ENCODE measurements around the gene SVIP.

- no peak for TF ChIP-seq POLR2AphosphoS5 (IDR thresholded peaks at IDR 0.05; ENCODE audit: low read depth, low read length)
- TF ChIP-seq CTCF (IDR thresholded peaks at IDR 0.05), result no peak
- TF ChIP-seq RAD21 (IDR thresholded peaks at IDR 0.05; ENCODE audit: low read length), result no peak
- TF ChIP-seq TEAD4 (IDR thresholded peaks at IDR 0.05; ENCODE audit: borderline replicate concordance, insufficient read depth), result no peak
- no peak for TF ChIP-seq PBX3 (IDR thresholded peaks at IDR 0.05)
- TF ChIP-seq, protein P1, sequence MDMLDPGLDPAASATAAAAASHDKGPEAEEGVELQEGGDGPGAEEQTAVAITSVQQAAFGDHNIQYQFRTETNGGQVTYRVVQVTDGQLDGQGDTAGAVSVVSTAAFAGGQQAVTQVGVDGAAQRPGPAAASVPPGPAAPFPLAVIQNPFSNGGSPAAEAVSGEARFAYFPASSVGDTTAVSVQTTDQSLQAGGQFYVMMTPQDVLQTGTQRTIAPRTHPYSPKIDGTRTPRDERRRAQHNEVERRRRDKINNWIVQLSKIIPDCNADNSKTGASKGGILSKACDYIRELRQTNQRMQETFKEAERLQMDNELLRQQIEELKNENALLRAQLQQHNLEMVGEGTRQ (IDR thresholded peaks at IDR 0.05; ENCODE audit: borderline replicate concordance, low read depth, low read length), result no peak
- no peak for TF ChIP-seq EP300 (IDR thresholded peaks at IDR 0.05; ENCODE audit: borderline replicate concordance in 1 of 2, low read depth in 1 of 2, low read length in 1 of 2)
- no peak for TF ChIP-seq FOSL2 (IDR thresholded peaks at IDR 0.05; ENCODE audit: borderline replicate concordance, low read depth)
- TF ChIP-seq, protein P2, sequence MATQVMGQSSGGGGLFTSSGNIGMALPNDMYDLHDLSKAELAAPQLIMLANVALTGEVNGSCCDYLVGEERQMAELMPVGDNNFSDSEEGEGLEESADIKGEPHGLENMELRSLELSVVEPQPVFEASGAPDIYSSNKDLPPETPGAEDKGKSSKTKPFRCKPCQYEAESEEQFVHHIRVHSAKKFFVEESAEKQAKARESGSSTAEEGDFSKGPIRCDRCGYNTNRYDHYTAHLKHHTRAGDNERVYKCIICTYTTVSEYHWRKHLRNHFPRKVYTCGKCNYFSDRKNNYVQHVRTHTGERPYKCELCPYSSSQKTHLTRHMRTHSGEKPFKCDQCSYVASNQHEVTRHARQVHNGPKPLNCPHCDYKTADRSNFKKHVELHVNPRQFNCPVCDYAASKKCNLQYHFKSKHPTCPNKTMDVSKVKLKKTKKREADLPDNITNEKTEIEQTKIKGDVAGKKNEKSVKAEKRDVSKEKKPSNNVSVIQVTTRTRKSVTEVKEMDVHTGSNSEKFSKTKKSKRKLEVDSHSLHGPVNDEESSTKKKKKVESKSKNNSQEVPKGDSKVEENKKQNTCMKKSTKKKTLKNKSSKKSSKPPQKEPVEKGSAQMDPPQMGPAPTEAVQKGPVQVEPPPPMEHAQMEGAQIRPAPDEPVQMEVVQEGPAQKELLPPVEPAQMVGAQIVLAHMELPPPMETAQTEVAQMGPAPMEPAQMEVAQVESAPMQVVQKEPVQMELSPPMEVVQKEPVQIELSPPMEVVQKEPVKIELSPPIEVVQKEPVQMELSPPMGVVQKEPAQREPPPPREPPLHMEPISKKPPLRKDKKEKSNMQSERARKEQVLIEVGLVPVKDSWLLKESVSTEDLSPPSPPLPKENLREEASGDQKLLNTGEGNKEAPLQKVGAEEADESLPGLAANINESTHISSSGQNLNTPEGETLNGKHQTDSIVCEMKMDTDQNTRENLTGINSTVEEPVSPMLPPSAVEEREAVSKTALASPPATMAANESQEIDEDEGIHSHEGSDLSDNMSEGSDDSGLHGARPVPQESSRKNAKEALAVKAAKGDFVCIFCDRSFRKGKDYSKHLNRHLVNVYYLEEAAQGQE (IDR thresholded peaks at IDR 0.05; ENCODE audit: low read depth, low read length), result no peak
These were observed 49.0 kb upstream of the SVIP start for GRCh38 chr11:22878604-22879003.

Data from SK-N-SH (cell line).